Epithelial cell of esophagus (primary cell): ENCODE results near the gene TRAF6.
A peak's percentile ranks its signal among the peaks of the same experiment; 100 is the strongest.
"Not testable (repeated sequence)": the region's sequence is repeated elsewhere in the genome, so short reads cannot be mapped to it uniquely, and the experiment has no call there.

Source experiments
- DNase-seq: peaks from one replicate; pipeline ENCODE4 v3.0.0; 2010; ENCODE audit warnings: low read depth
- H3K4me3 ChIP-seq: 2 replicates; pipeline ENCODE4 v1.5.1; 2011; ENCODE audit warnings: mild to moderate bottlenecking, low read length, control low read depth
- CTCF ChIP-seq: IDR thresholded peaks from 2 replicates; pipeline ENCODE4 v1.5.1; 2011; ENCODE audit warnings: low read depth, mild to moderate bottlenecking, low read length, control low read depth, inconsistent platforms; ENCODE audit not compliant: insufficient read depth; ENCODE audit errors: missing control alignments

Gene TRAF6

GRCh38 chr11:36509694-36510593 is at the start of gene TRAF6:
Gene TRAF6, minus strand, starts transcription at chr11:36510272. Its CDS starts 8,757 bp downstream, at chr11:36501515.
- peak within 1 kb of the TSS; percentile 98 for H3K4me3 ChIP-seq
- peak; percentile 59 for TF ChIP-seq CTCF
- peak; percentile 85 for DNase-seq

GRCh38 chr11:36558571-36559413 is 48.7 kb upstream of the TRAF6 start:
- H3K4me3 ChIP-seq, result no peak overlapping the region
- TF ChIP-seq CTCF, result no peak
- DNase-seq, result no peak

GRCh38 chr11:36557991-36558390 is 47.9 kb upstream of the TRAF6 start:
- peak; percentile 18 for DNase-seq
- no peak overlapping the region for H3K4me3 ChIP-seq
- TF ChIP-seq CTCF, result no peak

GRCh38 chr11:36557390-36557789 is 47.3 kb upstream of the TRAF6 start:
- not testable (repeated sequence) for H3K4me3 ChIP-seq, DNase-seq

GRCh38 chr11:36550385-36551115 is 40.5 kb upstream of the TRAF6 start:
- no peak for TF ChIP-seq CTCF

GRCh38 chr11:36540998-36541397 is 30.9 kb upstream of the TRAF6 start:
- peak; percentile 52 for TF ChIP-seq CTCF
- DNase-seq, result peak; percentile 75
- H3K4me3 ChIP-seq, result no peak overlapping the region

More at GRCh38 chr11:36550385-36551115, 40.5 kb upstream of the TRAF6 start:
- no peak overlapping the region for H3K4me3 ChIP-seq
- DNase-seq, result no peak

- TF ChIP-seq CTCF, result no peak
- no peak overlapping the region for H3K4me3 ChIP-seq
- no peak for DNase-seq
Observed at GRCh38 chr11:36534276-36534840, 24.3 kb upstream of the TRAF6 start.
